IPS-20b (cell line): Measurements from ENCODE around the gene FBXL7.

ENCODE experiments used
- H3K27ac ChIP-seq: one replicate; pipeline ENCODE4 v1.5.1; 2013; ENCODE audit warnings: low read length
- H3K27me3 ChIP-seq: 2 replicates; pipeline ENCODE4 v1.6.1; 2013; ENCODE audit warnings: mild to moderate bottlenecking, low read length, inconsistent platforms; ENCODE audit not compliant: insufficient read depth
- H3K36me3 ChIP-seq: 2 replicates; pipeline ENCODE4 v1.6.1; 2013; ENCODE audit warnings: low read depth, mild to moderate bottlenecking, inconsistent platforms, low read length, moderate library complexity; ENCODE audit not compliant: insufficient read depth
- H3K4me1 ChIP-seq: 2 replicates; pipeline ENCODE4 v1.6.1; 2013; ENCODE audit warnings: mild to moderate bottlenecking, control low read depth, inconsistent platforms, low read length, moderate library complexity; ENCODE audit not compliant: insufficient read depth
- H3K4me3 ChIP-seq: 2 replicates; pipeline ENCODE4 v1.5.1; 2013; ENCODE audit warnings: mild to moderate bottlenecking, low read length, inconsistent platforms
- H3K9ac ChIP-seq: 2 replicates; pipeline ENCODE4 v1.6.1; 2013; ENCODE audit warnings: low read depth, mild to moderate bottlenecking, inconsistent platforms, low read length, moderate library complexity
- H3K9me3 ChIP-seq: 2 replicates; pipeline ENCODE4 v1.6.1; 2013; ENCODE audit warnings: mild to moderate bottlenecking, low read depth, low read length, inconsistent platforms; ENCODE audit not compliant: insufficient read depth

The FBXL7 gene

GRCh38 chr5:15966066-15966640 is 466.2 kb downstream of the FBXL7 start:
- Histone ChIP-seq H3K4me3 (no peak overlapping the region), H3K27me3 (no peaks in the 10 kb centered on the region), H3K36me3 (no peaks in the 10 kb centered on the region), H3K9me3 (no peaks in the 10 kb centered on the region), H3K4me1 (no peaks in the 10 kb centered on the region), H3K9ac (no peak overlapping the region), H3K27ac (no peak overlapping the region)

- no peak overlapping the region for H3K27ac ChIP-seq
- no peaks in the 10 kb centered on the region for H3K9me3 ChIP-seq
- no peak overlapping the region for H3K9ac ChIP-seq
- no peak overlapping the region for H3K4me3 ChIP-seq
- H3K27me3 ChIP-seq: no peaks in the 10 kb centered on the region
- no peaks in the 10 kb centered on the region for H3K36me3 ChIP-seq
- H3K4me1 ChIP-seq: no peaks in the 10 kb centered on the region
Measured at GRCh38 chr5:15966651-15967050, 466.7 kb downstream of the FBXL7 start.

- Histone ChIP-seq H3K9ac (no peak overlapping the region), H3K36me3 (no peaks in the 10 kb centered on the region), H3K9me3 (no peaks in the 10 kb centered on the region), H3K27ac (no peak overlapping the region), H3K4me1 (no peaks in the 10 kb centered on the region), H3K4me3 (no peak overlapping the region), H3K27me3 (no peaks in the 10 kb centered on the region)
Measured at GRCh38 chr5:15968993-15969392, 469.0 kb downstream of the FBXL7 start.

- H3K9ac ChIP-seq: no peak overlapping the region
- H3K27ac ChIP-seq: no peak overlapping the region
- H3K27me3 ChIP-seq: no peaks in the 10 kb centered on the region
- no peaks in the 10 kb centered on the region for H3K4me1 ChIP-seq
- no peaks in the 10 kb centered on the region; the same call in 1 of the 2 replicates for H3K9me3 ChIP-seq
- H3K4me3 ChIP-seq: no peak overlapping the region
- no peaks in the 10 kb centered on the region for H3K36me3 ChIP-seq
Measured at GRCh38 chr5:15977851-15978250, 477.9 kb downstream of the FBXL7 start.

GRCh38 chr5:15980835-15981234 is 480.9 kb downstream of the FBXL7 start:
- Histone ChIP-seq H3K4me1 (no peaks in the 10 kb centered on the region), H3K27ac (no peak overlapping the region), H3K9ac (no peak overlapping the region), H3K36me3 (no peaks in the 10 kb centered on the region), H3K9me3 (no peaks in the 10 kb centered on the region), H3K4me3 (no peak overlapping the region), H3K27me3 (no peaks in the 10 kb centered on the region)

GRCh38 chr5:15983392-15983791 is 483.4 kb downstream of the FBXL7 start:
- Histone ChIP-seq H3K4me1 (no peaks in the 10 kb centered on the region), H3K27me3 (no peaks in the 10 kb centered on the region), H3K9ac (no peak overlapping the region), H3K36me3 (no peaks in the 10 kb centered on the region), H3K27ac (no peak overlapping the region), H3K9me3 (no peaks in the 10 kb centered on the region), H3K4me3 (no peak overlapping the region)
